Cortex of kidney (tissue), 1 donor: Measurements from ENCODE around the gene TMEM184C.

Source experiments
- DNase-seq: peaks from one replicate; lab custom pipeline; 2025; lab: John Stamatoyannopoulos, UW

Gene TMEM184C

GRCh38 chr4:147617173-147617840 lies at the start of gene TMEM184C:
TSS of gene TMEM184C (plus strand) at chr4:147617397. CDS start at chr4:147617957, 560 bp downstream.
- peak; percentile 39 for DNase-seq

- DNase-seq = no peak
These were observed 46.6 kb upstream of the TMEM184C start for GRCh38 chr4:147570616-147571015.

GRCh38 chr4:147571036-147571770 lies 46.0 kb upstream of the TMEM184C start:
- no peak for DNase-seq

GRCh38 chr4:147576084-147576483 lies 41.1 kb upstream of the TMEM184C start:
- no peak for DNase-seq

GRCh38 chr4:147578051-147578476 lies 39.1 kb upstream of the TMEM184C start:
- no peak for DNase-seq

- no peak for DNase-seq
These were observed 38.6 kb upstream of the TMEM184C start for GRCh38 chr4:147578593-147578992.

GRCh38 chr4:147580396-147580795 lies 36.8 kb upstream of the TMEM184C start:
- no peak for DNase-seq

- DNase-seq = no peak
These were observed 35.4 kb upstream of the TMEM184C start for GRCh38 chr4:147581606-147582350.

GRCh38 chr4:147582386-147583060 lies 34.7 kb upstream of the TMEM184C start:
- DNase-seq = no peak

- no peak for DNase-seq
These were observed 33.3 kb upstream of the TMEM184C start for GRCh38 chr4:147583876-147584275.

GRCh38 chr4:147586032-147586431 lies 31.2 kb upstream of the TMEM184C start:
- DNase-seq = no peak

GRCh38 chr4:147586637-147587036 lies 30.6 kb upstream of the TMEM184C start:
- DNase-seq = no peak

GRCh38 chr4:147587041-147587440 lies 30.2 kb upstream of the TMEM184C start:
- DNase-seq = no peak

- DNase-seq = no peak
These were observed 27.6 kb upstream of the TMEM184C start for GRCh38 chr4:147589586-147589985.

- DNase-seq = no peak
These were observed 26.8 kb upstream of the TMEM184C start for GRCh38 chr4:147590249-147590920.

- DNase-seq = no peak
These were observed 26.1 kb upstream of the TMEM184C start for GRCh38 chr4:147591106-147591505.

- DNase-seq = no peak
These were observed 23.1 kb upstream of the TMEM184C start for GRCh38 chr4:147594107-147594506.

GRCh38 chr4:147594578-147594977 lies 22.6 kb upstream of the TMEM184C start:
- no peak for DNase-seq

GRCh38 chr4:147596377-147596776 lies 20.8 kb upstream of the TMEM184C start:
- DNase-seq = no peak

GRCh38 chr4:147596981-147597380 lies 20.2 kb upstream of the TMEM184C start:
- DNase-seq = no peak

- no peak for DNase-seq
These were observed 19.6 kb upstream of the TMEM184C start for GRCh38 chr4:147597561-147597960.

GRCh38 chr4:147599206-147599605 lies 18.0 kb upstream of the TMEM184C start:
- no peak for DNase-seq
